ENCODE measurements around the gene RABGGTA.

The RABGGTA gene

DNA sequence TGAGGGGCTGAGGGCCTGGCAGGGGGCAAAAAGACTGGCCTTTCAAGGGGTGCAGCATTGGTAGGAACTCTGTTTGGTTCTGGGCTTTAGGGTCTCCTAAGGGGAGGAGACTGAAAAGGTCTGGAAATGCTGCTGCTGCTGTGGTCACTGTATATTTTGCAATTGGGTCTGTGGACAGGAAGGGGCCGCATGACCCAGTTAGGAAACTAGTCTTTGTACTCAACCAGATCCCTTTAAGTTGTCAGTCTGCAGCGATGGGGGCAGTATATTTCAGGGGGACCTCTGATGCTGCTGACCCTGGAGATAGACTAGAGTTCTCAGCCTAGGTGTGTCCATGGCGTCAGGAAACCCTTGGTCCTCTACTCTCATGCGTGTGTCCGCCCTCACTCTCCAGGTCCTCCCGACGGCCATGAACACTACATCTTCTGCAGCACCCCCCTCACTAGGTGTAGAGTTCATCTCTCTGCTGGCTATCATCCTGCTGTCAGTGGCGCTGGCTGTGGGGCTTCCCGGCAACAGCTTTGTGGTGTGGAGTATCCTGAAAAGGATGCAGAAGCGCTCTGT is 43.9 kb upstream of the RABGGTA start:
- H3K4me3 ChIP-seq (ENCODE audit: low read depth, low read length): no peak overlapping the region
- no peak overlapping the region for H3K9ac ChIP-seq
- no peak overlapping the region for H2AFZ ChIP-seq
- no peaks in the 10 kb centered on the region for H3K27me3 ChIP-seq (ENCODE audit: control insufficient read depth, insufficient read depth, low read length)
- H3K4me1 ChIP-seq: peaks cover 3% of the 10 kb centered on the region
- H3K36me3 ChIP-seq (ENCODE audit: control insufficient read depth, insufficient read depth, low read length): no peaks in the 10 kb centered on the region
- H3K79me2 ChIP-seq: no peaks in the 10 kb centered on the region
- peak overlapping the region; percentile 47 for H3K27ac ChIP-seq
- no peak overlapping the region for H3K4me2 ChIP-seq (ENCODE audit: low read length)
- TF ChIP-seq, protein P1, sequence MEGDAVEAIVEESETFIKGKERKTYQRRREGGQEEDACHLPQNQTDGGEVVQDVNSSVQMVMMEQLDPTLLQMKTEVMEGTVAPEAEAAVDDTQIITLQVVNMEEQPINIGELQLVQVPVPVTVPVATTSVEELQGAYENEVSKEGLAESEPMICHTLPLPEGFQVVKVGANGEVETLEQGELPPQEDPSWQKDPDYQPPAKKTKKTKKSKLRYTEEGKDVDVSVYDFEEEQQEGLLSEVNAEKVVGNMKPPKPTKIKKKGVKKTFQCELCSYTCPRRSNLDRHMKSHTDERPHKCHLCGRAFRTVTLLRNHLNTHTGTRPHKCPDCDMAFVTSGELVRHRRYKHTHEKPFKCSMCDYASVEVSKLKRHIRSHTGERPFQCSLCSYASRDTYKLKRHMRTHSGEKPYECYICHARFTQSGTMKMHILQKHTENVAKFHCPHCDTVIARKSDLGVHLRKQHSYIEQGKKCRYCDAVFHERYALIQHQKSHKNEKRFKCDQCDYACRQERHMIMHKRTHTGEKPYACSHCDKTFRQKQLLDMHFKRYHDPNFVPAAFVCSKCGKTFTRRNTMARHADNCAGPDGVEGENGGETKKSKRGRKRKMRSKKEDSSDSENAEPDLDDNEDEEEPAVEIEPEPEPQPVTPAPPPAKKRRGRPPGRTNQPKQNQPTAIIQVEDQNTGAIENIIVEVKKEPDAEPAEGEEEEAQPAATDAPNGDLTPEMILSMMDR (IDR thresholded peaks at IDR 0.05): no peak
- H3K9me3 ChIP-seq (ENCODE audit: control insufficient read depth, low read length): no peaks in the 10 kb centered on the region

- TF ChIP-seq, protein P1 (IDR thresholded peaks at IDR 0.05): no peak
- Histone ChIP-seq H3K27ac (peak overlapping the region; percentile 47), H3K4me3 (ENCODE audit: low read depth, low read length) (no peak overlapping the region), H3K79me2 (no peaks in the 10 kb centered on the region), H3K4me2 (ENCODE audit: low read length) (no peak overlapping the region), H3K4me1 (peaks cover 7% of the 10 kb centered on the region), H3K9ac (no peak overlapping the region), H3K9me3 (ENCODE audit: control insufficient read depth, low read length) (no peaks in the 10 kb centered on the region), H2AFZ (no peak overlapping the region), H3K27me3 (ENCODE audit: control insufficient read depth, insufficient read depth, low read length) (no peaks in the 10 kb centered on the region), H3K36me3 (ENCODE audit: control insufficient read depth, insufficient read depth, low read length) (no peaks in the 10 kb centered on the region)
Observed at GRCh38 chr14:24314377-24315193, 43.2 kb upstream of the RABGGTA start.

DNA sequence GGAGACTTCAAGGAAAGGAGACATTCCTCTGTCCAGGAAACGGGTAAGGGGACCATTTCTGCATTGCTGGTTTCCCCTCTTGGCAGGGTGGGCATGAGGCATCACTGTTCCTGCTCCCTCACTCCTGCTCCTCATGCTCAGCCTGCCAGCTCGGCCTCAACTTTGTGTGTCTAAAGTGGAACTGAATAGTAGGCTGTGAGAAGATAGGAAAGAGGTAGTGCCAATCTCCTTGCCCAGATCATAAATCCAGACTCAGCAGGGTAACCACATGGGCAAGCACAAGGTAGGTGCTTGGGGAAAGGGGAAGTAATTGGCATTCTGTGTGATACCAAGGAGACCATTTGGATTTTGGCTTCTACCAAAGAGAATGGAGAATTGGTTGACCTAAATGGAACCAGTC is 42.5 kb upstream of the RABGGTA start:
- no peaks in the 10 kb centered on the region for H3K36me3 ChIP-seq (ENCODE audit: control insufficient read depth, insufficient read depth, low read length)
- H3K27ac ChIP-seq: peak overlapping the region; percentile 36
- no peaks in the 10 kb centered on the region for H3K27me3 ChIP-seq (ENCODE audit: control insufficient read depth, insufficient read depth, low read length)
- peaks cover 7% of the 10 kb centered on the region for H3K4me1 ChIP-seq
- TF ChIP-seq, protein P1 (IDR thresholded peaks at IDR 0.05): no peak
- H3K9ac ChIP-seq: no peak overlapping the region
- H2AFZ ChIP-seq: no peak overlapping the region
- no peaks in the 10 kb centered on the region for H3K79me2 ChIP-seq
- H3K4me3 ChIP-seq (ENCODE audit: low read depth, low read length): no peak overlapping the region
- no peaks in the 10 kb centered on the region for H3K9me3 ChIP-seq (ENCODE audit: control insufficient read depth, low read length)
- H3K4me2 ChIP-seq (ENCODE audit: low read length): no peak overlapping the region

GRCh38 chr14:24312736-24313507 is 41.5 kb upstream of the RABGGTA start:
- no peak overlapping the region for H3K9ac ChIP-seq
- no peaks in the 10 kb centered on the region for H3K9me3 ChIP-seq (ENCODE audit: control insufficient read depth, low read length)
- no peak overlapping the region for H2AFZ ChIP-seq
- H3K27ac ChIP-seq: peak overlapping the region; percentile 68
- H3K4me2 ChIP-seq (ENCODE audit: low read length): no peak overlapping the region
- H3K79me2 ChIP-seq: no peaks in the 10 kb centered on the region
- H3K4me1 ChIP-seq: peaks cover 7% of the 10 kb centered on the region
- no peaks in the 10 kb centered on the region for H3K27me3 ChIP-seq (ENCODE audit: control insufficient read depth, insufficient read depth, low read length)
- H3K36me3 ChIP-seq (ENCODE audit: control insufficient read depth, insufficient read depth, low read length): no peaks in the 10 kb centered on the region
- TF ChIP-seq, protein P1 (IDR thresholded peaks at IDR 0.05): no peak
- H3K4me3 ChIP-seq (ENCODE audit: low read depth, low read length): no peak overlapping the region
